K562 (cell line): ENCODE results near the gene TRAF3. TPM values are rescaled to one million over a fixed set of nuclear protein-coding genes. Genes with fewer than 3 reads are reported as not detected.
"Not testable (repeated sequence)": the region's sequence is repeated elsewhere in the genome, so short reads cannot be mapped to it uniquely, and the experiment has no call there.

Experiments
- ATAC-seq: fragments of 200-7000 bp; cut with Tn5 transposase; 3 replicates; pipeline ENCODE4 v1.9.1; 2020; ENCODE audit warnings: moderate library complexity
- BruUV-seq: library from RNA; stranded (reverse); fragments of 400-500 nt; replicated peaks from 2 replicates; lab custom pipeline; 2021; lab: Mats Ljungman, UMichigan
- CTCF ChIA-PET: fragments of 300-600 bp; formaldehyde crosslinking; extraction: SDS; loops from one replicate; lab custom pipeline; 2021; ENCODE audit warnings: low intra/inter-chr PET ratio; lab: Yijun Ruan, JAX
- POLR2A ChIA-PET: fragments of 300-600, 350-650 bp; sonication (Branson Sonifier 250); formaldehyde crosslinking; extraction: SDS; loops from one replicate; lab custom pipeline; 2021; ENCODE audit warnings: antibody characterized with exemption, inconsistent platforms; lab: Yijun Ruan, JAX
- DNase-seq, 4 experiments: peaks; one replicate each; pipeline versions ENCODE4 v3.0.0 to v3.0.0-alpha.2; 2011 to 2018; ENCODE audit warnings: low spot score in 3 of 4, mixed read lengths in 3 of 4; ENCODE audit errors: extremely low read depth in 1 of 4
- FAIRE-seq: peaks from 2 replicates; lab custom pipeline; 2011; peaks lifted over from hg19 to GRCh38; lab: Jason Lieb, UNC
- H2AFZ ChIP-seq: 2 replicates; pipeline ENCODE4 v1.6.0; 2011; ENCODE audit warnings: low read depth, low read length, control low read depth, inconsistent platforms
- H3K27ac ChIP-seq: fragments of 200-600 bp; 3 replicates; pipeline ENCODE4 v1.8.0; 2011; ENCODE audit warnings: low read depth, mild to moderate bottlenecking, control low read depth, inconsistent platforms, low read length, moderate library complexity, mixed read lengths; ENCODE audit errors: extremely low read depth
- H3K27me3 ChIP-seq, 2 experiments: fragments of 300-600 bp in 1 of 2; 2 replicates in 1 of 2; 3 replicates in 1 of 2; pipeline versions ENCODE4 v1.6.0 to v1.8.0; 2011; ENCODE audit warnings: inconsistent platforms in 2 of 2, low read length in 2 of 2, mild to moderate bottlenecking in 1 of 2, mixed read lengths in 1 of 2, moderate library complexity in 1 of 2; ENCODE audit not compliant: control insufficient read depth in 2 of 2, insufficient read depth in 2 of 2
- H3K36me3 ChIP-seq: fragments of 300-600 bp; 3 replicates; pipeline ENCODE4 v1.8.0; 2011; ENCODE audit warnings: mild to moderate bottlenecking, low read length, inconsistent platforms; ENCODE audit not compliant: control insufficient read depth, insufficient read depth
- H3K4me1 ChIP-seq, 2 experiments: fragments of 200-600 bp in 1 of 2; replicated peaks in 1 of 2; 2 replicates in 1 of 2; 3 replicates in 1 of 2; pipeline versions ENCODE4 v1.5.1 to v1.8.0; 2011; ENCODE audit warnings: inconsistent platforms in 2 of 2, low read length in 2 of 2, mild to moderate bottlenecking in 1 of 2, mixed read lengths in 1 of 2, moderate library complexity in 1 of 2; ENCODE audit not compliant: control insufficient read depth in 2 of 2, insufficient read depth in 2 of 2
- H3K4me2 ChIP-seq: 2 replicates; pipeline ENCODE4 v1.6.1; 2011; ENCODE audit warnings: low read length, control low read depth, inconsistent platforms, mixed read lengths; ENCODE audit not compliant: insufficient read depth
- H3K4me3 ChIP-seq: fragments of 200-600 bp; sonication (generic), shearing (Covaris generic); 2 replicates; pipeline ENCODE4 v1.5.1; 2016; ENCODE audit warnings: control low read depth, inconsistent platforms
- H3K79me2 ChIP-seq: fragments of 200-600 bp; 3 replicates; pipeline ENCODE4 v1.8.0; 2011; ENCODE audit warnings: low read length, inconsistent platforms; ENCODE audit not compliant: control insufficient read depth, insufficient read depth
- H3K9ac ChIP-seq, 2 experiments: 2 replicates each; pipeline versions ENCODE4 v1.6.0 to v1.6.1; 2011; ENCODE audit warnings: low read depth in 2 of 2, low read length in 2 of 2, control low read depth in 1 of 2, inconsistent platforms in 1 of 2, mild to moderate bottlenecking in 1 of 2, mixed read lengths in 1 of 2; ENCODE audit not compliant: insufficient read depth in 1 of 2
- H3K9me1 ChIP-seq: one replicate; pipeline ENCODE4 v1.6.0; 2011; ENCODE audit warnings: inconsistent platforms, mild to moderate bottlenecking, low read length, moderate library complexity; ENCODE audit not compliant: control insufficient read depth, insufficient read depth
- H3K9me3 ChIP-seq: replicated peaks from 2 replicates; pipeline ENCODE4 v1.5.1; 2011; ENCODE audit warnings: low read depth, low read length, inconsistent platforms; ENCODE audit not compliant: control insufficient read depth, insufficient read depth
- H4K20me1 ChIP-seq: replicated peaks from 2 replicates; pipeline ENCODE4 v1.6.1; 2011; ENCODE audit warnings: low read length, inconsistent platforms, mixed read lengths; ENCODE audit not compliant: control insufficient read depth, insufficient read depth
- EWSR1 ChIP-seq: fragments of 450-650 bp; IDR thresholded peaks from 2 replicates; pipeline ENCODE4 v1.6.1; 2018; ENCODE audit warnings: borderline replicate concordance, mild to moderate bottlenecking, low read depth, moderate library complexity; ENCODE audit not compliant: partially characterized antibody
- MCM3 ChIP-seq: fragments of 450-650 bp; IDR thresholded peaks from 2 replicates; pipeline ENCODE4 v1.6.1; 2016
- NEUROD1 ChIP-seq: fragments of 150-350 bp; IDR thresholded peaks from 2 replicates; pipeline ENCODE4 v1.6.1; 2014; ENCODE audit warnings: borderline replicate concordance, low read length, low read depth; ENCODE audit not compliant: partially characterized antibody
- NFE2L1 ChIP-seq: fragments of 450-650 bp; IDR thresholded peaks from 2 replicates; pipeline ENCODE4 v1.6.1; 2016; ENCODE audit warnings: missing genetic modification characterization, low read depth, mild to moderate bottlenecking, missing compliant biosample characterization, moderate library complexity, borderline replicate concordance
- POLR2AphosphoS5 ChIP-seq: IDR thresholded peaks from 2 replicates; pipeline ENCODE4 v1.6.1; 2011; ENCODE audit warnings: mild to moderate bottlenecking, low read depth, low read length, moderate library complexity; ENCODE audit not compliant: control insufficient read depth, insufficient read depth
- ZC3H11A ChIP-seq: IDR thresholded peaks from 2 replicates; pipeline ENCODE4 v1.6.1; 2012; ENCODE audit warnings: low read depth, low read length, improper control_type of control experiment
- ZNF239 ChIP-seq: fragments of 250-450 bp; sonication (Bioruptor Pico); IDR thresholded peaks from 2 replicates; pipeline ENCODE4 v1.4.0; 2020; ENCODE audit warnings: mild to moderate bottlenecking
- ZNF408 ChIP-seq: fragments of 250-450 bp; sonication (Bioruptor Pico); IDR thresholded peaks from 2 replicates; pipeline ENCODE4 v1.4.0; 2020; ENCODE audit warnings: low read depth, mild to moderate bottlenecking, moderate library complexity
- whole genome bisulfite sequencing: fragments of 100-300 bp; shearing (Covaris generic); methylation state at CpG from one replicate; pipeline ENCODE4 v1.1.6; 2016; ENCODE audit warnings: low coverage, mixed read lengths; ENCODE audit not compliant: insufficient coverage; ENCODE audit errors: missing lambda C conversion rate; 5-methylcytosine and 5-hydroxymethylcytosine counted together
- in situ Hi-C: fragments of 300-500 bp; cut with MboI; formaldehyde crosslinking; loops from 4 replicates; pipeline ENCODE4 v1.15.0; 2018; ENCODE audit warnings: inconsistent platforms, mixed read lengths
- intact Hi-C: fragments of 100-400 bp; cut with micrococcal nuclease; formaldehyde crosslinking; loops from 2 replicates; pipeline ENCODE4 v1.14.2; 2022
- polyA plus RNA-seq, 8 experiments: library from polyadenylated mRNA; depleted of rRNA in 4 of 8; stranded (reverse) in 5 of 8; unstranded in 3 of 8; fragments of >200 nt; fragmentation: Nextera tagmentation in 2 of 8; fragmentation: Illumina TruSeq in 1 of 8; extraction: Ambion mirVana in 2 of 8; extraction: Trizol in 1 of 8; gene quantifications; 2 replicates each; pipeline versions ENCODE4 v1.2.1 to v1.2.3, GENCODE V29; 2011 to 2014; ENCODE audit warnings: inconsistent platforms in 1 of 8, missing spikeins in 1 of 8
- total RNA-seq, 7 experiments: library from RNA; depleted of rRNA in 6 of 7; stranded (reverse); fragments of >200 nt in 6 of 7; fragmentation: Illumina TruSeq in 2 of 7; extraction: Trizol in 2 of 7; gene quantifications; 2 replicates each; pipeline versions ENCODE4 v1.2.1 to v1.2.3, GENCODE V29; 2011 to 2021; ENCODE audit warnings: low replicate concordance in 1 of 7
- TF ChIP-seq, protein P1 (sequence below): fragments of 450-650 bp; IDR thresholded peaks from 2 replicates; pipeline ENCODE4 v1.6.1; 2017; ENCODE audit warnings: antibody characterized with exemption, mild to moderate bottlenecking

Gene TRAF3
- total and polyA plus RNA-seq, 9 of the 15 experiments (the other 6 are each of a cell fraction or from before 2014, with no cell fraction given), result 0.52 to 21.3 (median 9.9) TPM

DNA sequence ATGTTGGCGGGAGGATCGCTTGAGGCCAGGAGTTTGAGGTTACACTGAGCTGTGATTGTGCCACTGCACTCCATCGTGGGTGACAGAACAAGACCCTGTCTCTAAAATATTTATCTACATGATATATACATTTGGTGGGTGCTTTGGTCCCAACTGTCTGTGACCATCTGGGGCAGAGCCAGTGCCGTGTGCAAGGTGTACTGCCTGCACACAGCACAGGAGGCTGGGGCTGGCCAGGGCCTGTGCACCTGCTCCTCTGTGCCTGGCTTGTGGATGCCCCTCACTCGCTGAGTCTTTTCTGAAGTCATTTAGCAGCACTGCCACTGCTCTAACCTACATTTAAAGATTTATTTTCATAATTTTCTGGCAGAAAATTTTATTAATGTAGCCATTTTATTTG is 58.7 kb downstream of the TRAF3 start (continued):
- TF ChIP-seq ZC3H11A, result no peak
- no peak for TF ChIP-seq MCM3
- TF ChIP-seq ZNF408, result no peak
- no peak for TF ChIP-seq NEUROD1
- no peak for TF ChIP-seq NFE2L1
- TF ChIP-seq, protein P1, sequence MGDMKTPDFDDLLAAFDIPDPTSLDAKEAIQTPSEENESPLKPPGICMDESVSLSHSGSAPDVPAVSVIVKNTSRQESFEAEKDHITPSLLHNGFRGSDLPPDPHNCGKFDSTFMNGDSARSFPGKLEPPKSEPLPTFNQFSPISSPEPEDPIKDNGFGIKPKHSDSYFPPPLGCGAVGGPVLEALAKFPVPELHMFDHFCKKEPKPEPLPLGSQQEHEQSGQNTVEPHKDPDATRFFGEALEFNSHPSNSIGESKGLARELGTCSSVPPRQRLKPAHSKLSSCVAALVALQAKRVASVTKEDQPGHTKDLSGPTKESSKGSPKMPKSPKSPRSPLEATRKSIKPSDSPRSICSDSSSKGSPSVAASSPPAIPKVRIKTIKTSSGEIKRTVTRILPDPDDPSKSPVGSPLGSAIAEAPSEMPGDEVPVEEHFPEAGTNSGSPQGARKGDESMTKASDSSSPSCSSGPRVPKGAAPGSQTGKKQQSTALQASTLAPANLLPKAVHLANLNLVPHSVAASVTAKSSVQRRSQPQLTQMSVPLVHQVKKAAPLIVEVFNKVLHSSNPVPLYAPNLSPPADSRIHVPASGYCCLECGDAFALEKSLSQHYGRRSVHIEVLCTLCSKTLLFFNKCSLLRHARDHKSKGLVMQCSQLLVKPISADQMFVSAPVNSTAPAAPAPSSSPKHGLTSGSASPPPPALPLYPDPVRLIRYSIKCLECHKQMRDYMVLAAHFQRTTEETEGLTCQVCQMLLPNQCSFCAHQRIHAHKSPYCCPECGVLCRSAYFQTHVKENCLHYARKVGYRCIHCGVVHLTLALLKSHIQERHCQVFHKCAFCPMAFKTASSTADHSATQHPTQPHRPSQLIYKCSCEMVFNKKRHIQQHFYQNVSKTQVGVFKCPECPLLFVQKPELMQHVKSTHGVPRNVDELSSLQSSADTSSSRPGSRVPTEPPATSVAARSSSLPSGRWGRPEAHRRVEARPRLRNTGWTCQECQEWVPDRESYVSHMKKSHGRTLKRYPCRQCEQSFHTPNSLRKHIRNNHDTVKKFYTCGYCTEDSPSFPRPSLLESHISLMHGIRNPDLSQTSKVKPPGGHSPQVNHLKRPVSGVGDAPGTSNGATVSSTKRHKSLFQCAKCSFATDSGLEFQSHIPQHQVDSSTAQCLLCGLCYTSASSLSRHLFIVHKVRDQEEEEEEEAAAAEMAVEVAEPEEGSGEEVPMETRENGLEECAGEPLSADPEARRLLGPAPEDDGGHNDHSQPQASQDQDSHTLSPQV, result no peak
- no peak for TF ChIP-seq ZNF239 (CRISPR knock-in tag)
- no peak for TF ChIP-seq POLR2AphosphoS5
- no peak for TF ChIP-seq EWSR1
- TF ChIP-seq, all 486 proteins: peak for 0

DNA sequence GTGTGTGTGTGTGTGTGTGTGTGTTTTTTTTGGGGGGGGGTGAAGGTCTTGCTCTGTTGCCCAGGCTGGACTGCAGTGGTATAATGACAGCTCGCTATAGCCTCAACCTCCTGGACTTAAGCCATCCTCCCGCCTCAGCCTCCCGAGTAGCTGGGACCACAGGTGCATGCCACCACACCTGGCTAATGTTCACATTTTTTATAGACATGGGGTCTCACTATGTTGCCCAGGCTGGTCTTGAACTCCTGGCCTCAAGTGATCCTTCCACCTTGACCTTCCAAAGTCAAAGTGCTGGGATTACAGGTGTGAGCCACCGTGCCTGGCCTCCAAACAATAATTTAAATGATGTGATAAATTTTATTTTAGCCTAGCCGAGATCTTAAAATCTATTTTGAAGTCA is 59.9 kb downstream of the TRAF3 start:
- H3K4me2 ChIP-seq, H4K20me1 ChIP-seq, FAIRE-seq, H3K9ac ChIP-seq, intact Hi-C loops, H3K9me3 ChIP-seq, H3K27me3 ChIP-seq, H3K27ac ChIP-seq, H3K4me3 ChIP-seq, ATAC-seq, in situ Hi-C loops, H3K36me3 ChIP-seq, H3K79me2 ChIP-seq, BruUV-seq, CTCF ChIA-PET, H3K9me1 ChIP-seq, H3K4me1 ChIP-seq, H2AFZ ChIP-seq, DNase-seq: not testable (repeated sequence)
- WGBS, result 95% methylated on average over 5 of the region's 5 CpGs
- POLR2A ChIA-PET, result interaction anchor here (0.7 kb wide), 1 partner anchor 683 kb away, joined by 3 read pairs; no protein-coding TSS in a partner anchor
